ENCODE data around the gene HDAC5. TPM values are rescaled to one million over a fixed set of nuclear protein-coding genes. Genes with fewer than 3 reads are reported as not detected.

Gene HDAC5
- total RNA-seq, 1 experiment from 2014 or later, result 25.9 TPM

- no peak for DNase-seq
- Mint-ChIP-seq H3K27ac (ENCODE audit: unreplicated experiment) (peak overlapping the region; percentile 81), H3K4me3 (ENCODE audit: unreplicated experiment) (no peak overlapping the region), H3K9me3 (ENCODE audit: unreplicated experiment) (no peaks in the 10 kb centered on the region), H3K27me3 (ENCODE audit: insufficient read depth, unreplicated experiment) (no peaks in the 10 kb centered on the region), H3K4me1 (ENCODE audit: low read depth, unreplicated experiment) (peaks cover 7% of the 10 kb centered on the region), H3K36me3 (ENCODE audit: insufficient read depth, unreplicated experiment) (no peaks in the 10 kb centered on the region)
- CTCF ChIA-PET, result interaction anchor here (0.9 to 1.5 kb wide), 2 partner anchors 14 to 26 kb away, joined by 3 to 13 read pairs; partner anchors contain the start of gene HDAC5
- Histone ChIP-seq H3K9me3 (no peaks in the 10 kb centered on the region), H3K36me3 (ENCODE audit: control insufficient read depth, insufficient read depth, low read length) (no peaks in the 10 kb centered on the region), H3K4me1 (peaks cover 19% of the 10 kb centered on the region), H3K27me3 (replicated peaks; ENCODE audit: control insufficient read depth, insufficient read depth, low read length) (no peaks in the 10 kb centered on the region), H3K4me3 (ENCODE audit: low read depth, low read length) (no peak overlapping the region)
- POLR2A ChIA-PET, result interaction anchor here (0.6 to 1.5 kb wide), 3 partner anchors 14 to 232 kb away, joined by 5 to 16 read pairs (median 14); partner anchors contain the start of gene HDAC5
- no TSS peak for BruUV-seq (replicated peaks)
- intact Hi-C loops (cut with micrococcal nuclease; ENCODE audit: unreplicated experiment), result no loop called here
- TF ChIP-seq, protein P1, sequence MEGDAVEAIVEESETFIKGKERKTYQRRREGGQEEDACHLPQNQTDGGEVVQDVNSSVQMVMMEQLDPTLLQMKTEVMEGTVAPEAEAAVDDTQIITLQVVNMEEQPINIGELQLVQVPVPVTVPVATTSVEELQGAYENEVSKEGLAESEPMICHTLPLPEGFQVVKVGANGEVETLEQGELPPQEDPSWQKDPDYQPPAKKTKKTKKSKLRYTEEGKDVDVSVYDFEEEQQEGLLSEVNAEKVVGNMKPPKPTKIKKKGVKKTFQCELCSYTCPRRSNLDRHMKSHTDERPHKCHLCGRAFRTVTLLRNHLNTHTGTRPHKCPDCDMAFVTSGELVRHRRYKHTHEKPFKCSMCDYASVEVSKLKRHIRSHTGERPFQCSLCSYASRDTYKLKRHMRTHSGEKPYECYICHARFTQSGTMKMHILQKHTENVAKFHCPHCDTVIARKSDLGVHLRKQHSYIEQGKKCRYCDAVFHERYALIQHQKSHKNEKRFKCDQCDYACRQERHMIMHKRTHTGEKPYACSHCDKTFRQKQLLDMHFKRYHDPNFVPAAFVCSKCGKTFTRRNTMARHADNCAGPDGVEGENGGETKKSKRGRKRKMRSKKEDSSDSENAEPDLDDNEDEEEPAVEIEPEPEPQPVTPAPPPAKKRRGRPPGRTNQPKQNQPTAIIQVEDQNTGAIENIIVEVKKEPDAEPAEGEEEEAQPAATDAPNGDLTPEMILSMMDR (IDR thresholded peaks at IDR 0.05; ENCODE audit: insufficient read depth in 1 of 2, low read depth in 1 of 2, low read length in 1 of 2, severe bottlenecking in 1 of 2, unreplicated experiment in 1 of 2), result no peak
Measured at GRCh38 chr17:44109312-44109630, 14.2 kb downstream of the HDAC5 start.

- DNase-seq, result peak; percentile 74 to 82
- no peak overlapping the region for H3K4me3 Mint-ChIP-seq (ENCODE audit: unreplicated experiment)
- Histone ChIP-seq H3K4me3 (ENCODE audit: low read depth, low read length) (no peak overlapping the region), H3K4me1 (peaks cover 19% of the 10 kb centered on the region), H3K9me3 (no peaks in the 10 kb centered on the region), H3K27me3 (replicated peaks; ENCODE audit: control insufficient read depth, insufficient read depth, low read length) (no peaks in the 10 kb centered on the region), H3K36me3 (ENCODE audit: control insufficient read depth, insufficient read depth, low read length) (no peaks in the 10 kb centered on the region)
- H3K9me3 Mint-ChIP-seq (ENCODE audit: unreplicated experiment), result no peaks in the 10 kb centered on the region
- TF ChIP-seq, protein P1 (IDR thresholded peaks at IDR 0.05; ENCODE audit: insufficient read depth in 1 of 2, low read depth in 1 of 2, low read length in 1 of 2, severe bottlenecking in 1 of 2, unreplicated experiment in 1 of 2), result no peak
- BruUV-seq (replicated peaks), result no TSS peak
- no peaks in the 10 kb centered on the region for H3K36me3 Mint-ChIP-seq (ENCODE audit: insufficient read depth, unreplicated experiment)
- H3K27ac Mint-ChIP-seq (ENCODE audit: unreplicated experiment), result peak overlapping the region; percentile 81
- ChIA-PET CTCF (interaction anchor here (0.6 to 1.5 kb wide), 5 partner anchors 14 to 306 kb away, joined by 3 to 13 read pairs (median 6); partner anchors contain the start of gene HDAC5), POLR2A (interaction anchor here (0.6 to 1.5 kb wide), 4 partner anchors 15 to 232 kb away, joined by 5 to 16 read pairs (median 10); partner anchors contain the start of gene HDAC5)
- peaks cover 7% of the 10 kb centered on the region for H3K4me1 Mint-ChIP-seq (ENCODE audit: low read depth, unreplicated experiment)
- intact Hi-C loops (cut with micrococcal nuclease; ENCODE audit: unreplicated experiment), result no loop called here
- H3K27me3 Mint-ChIP-seq (ENCODE audit: insufficient read depth, unreplicated experiment), result no peaks in the 10 kb centered on the region
Measured at GRCh38 chr17:44108440-44109311, 14.8 kb downstream of the HDAC5 start.

- CTCF ChIA-PET, result interaction anchor here (1.2 to 1.5 kb wide), 2 partner anchors 10 to 17 kb away, joined by 3 to 7 read pairs; partner anchors contain the start of gene HDAC5
Measured at GRCh38 chr17:44106801-44107200, 16.6 kb downstream of the HDAC5 start.

More at GRCh38 chr17:44106801-44107200, 16.6 kb downstream of the HDAC5 start:
- Mint-ChIP-seq H3K9me3 (ENCODE audit: unreplicated experiment) (no peaks in the 10 kb centered on the region), H3K27ac (ENCODE audit: unreplicated experiment) (no peak overlapping the region), H3K27me3 (ENCODE audit: insufficient read depth, unreplicated experiment) (no peaks in the 10 kb centered on the region), H3K4me1 (ENCODE audit: low read depth, unreplicated experiment) (peaks cover 15% of the 10 kb centered on the region), H3K4me3 (ENCODE audit: unreplicated experiment) (no peak overlapping the region), H3K36me3 (ENCODE audit: insufficient read depth, unreplicated experiment) (peaks cover 6% of the 10 kb centered on the region)
- TF ChIP-seq, protein P1 (IDR thresholded peaks at IDR 0.05; ENCODE audit: insufficient read depth in 1 of 2, low read depth in 1 of 2, low read length in 1 of 2, severe bottlenecking in 1 of 2, unreplicated experiment in 1 of 2), result no peak
- Histone ChIP-seq H3K9me3 (no peaks in the 10 kb centered on the region), H3K27me3 (replicated peaks; ENCODE audit: control insufficient read depth, insufficient read depth, low read length) (no peaks in the 10 kb centered on the region), H3K4me1 (peaks cover 28% of the 10 kb centered on the region), H3K36me3 (ENCODE audit: control insufficient read depth, insufficient read depth, low read length) (no peaks in the 10 kb centered on the region), H3K4me3 (ENCODE audit: low read depth, low read length) (no peak overlapping the region)
- intact Hi-C loops (cut with micrococcal nuclease; ENCODE audit: unreplicated experiment), result no loop called here
- no TSS peak for BruUV-seq (replicated peaks)
- POLR2A ChIA-PET, result interaction anchor here (0.7 kb wide), 1 partner anchor 13 kb away, joined by 6 read pairs; no protein-coding TSS in a partner anchor
- DNase-seq, result no peak

All from Caco-2 (cell line).